HEK293 (cell line): ENCODE measurements around the gene TESK1.

ENCODE experiments used
- ZNF670 ChIP-seq: fragments of 450-650 bp; formaldehyde crosslinking; IDR thresholded peaks from 2 replicates; pipeline ENCODE4 v1.5.1; 2016; ENCODE audit warnings: missing biosample characterization, missing genetic modification characterization, low read depth
- TF ChIP-seq, protein P1 (sequence below): fragments of 450-650 bp; formaldehyde crosslinking; IDR thresholded peaks from 2 replicates; pipeline ENCODE4 v1.5.1; 2016; ENCODE audit warnings: missing biosample characterization, missing genetic modification characterization

DNA sequence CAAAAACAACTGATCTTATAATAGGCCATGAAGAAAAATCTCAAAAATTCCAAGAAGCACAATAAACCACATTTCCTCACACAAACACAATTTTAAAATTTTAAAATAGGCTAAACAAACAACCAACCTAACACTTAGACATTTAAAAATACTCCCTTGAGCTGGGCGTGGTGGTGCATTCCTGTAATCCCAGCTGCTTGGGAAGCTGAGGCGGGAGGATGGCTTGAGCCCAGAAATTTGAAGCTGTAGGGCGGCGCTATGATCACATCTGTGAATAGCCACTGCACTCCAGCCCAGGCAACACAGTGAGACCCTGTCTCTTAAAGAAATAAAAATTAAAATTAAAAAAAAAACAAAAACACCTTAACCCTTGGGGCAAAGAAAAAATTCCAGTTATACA is 36.9 kb upstream of the TESK1 start:
- TF ChIP-seq ZNF670 (tag by site-specific recombination) = no peak
- TF ChIP-seq, protein P1, sequence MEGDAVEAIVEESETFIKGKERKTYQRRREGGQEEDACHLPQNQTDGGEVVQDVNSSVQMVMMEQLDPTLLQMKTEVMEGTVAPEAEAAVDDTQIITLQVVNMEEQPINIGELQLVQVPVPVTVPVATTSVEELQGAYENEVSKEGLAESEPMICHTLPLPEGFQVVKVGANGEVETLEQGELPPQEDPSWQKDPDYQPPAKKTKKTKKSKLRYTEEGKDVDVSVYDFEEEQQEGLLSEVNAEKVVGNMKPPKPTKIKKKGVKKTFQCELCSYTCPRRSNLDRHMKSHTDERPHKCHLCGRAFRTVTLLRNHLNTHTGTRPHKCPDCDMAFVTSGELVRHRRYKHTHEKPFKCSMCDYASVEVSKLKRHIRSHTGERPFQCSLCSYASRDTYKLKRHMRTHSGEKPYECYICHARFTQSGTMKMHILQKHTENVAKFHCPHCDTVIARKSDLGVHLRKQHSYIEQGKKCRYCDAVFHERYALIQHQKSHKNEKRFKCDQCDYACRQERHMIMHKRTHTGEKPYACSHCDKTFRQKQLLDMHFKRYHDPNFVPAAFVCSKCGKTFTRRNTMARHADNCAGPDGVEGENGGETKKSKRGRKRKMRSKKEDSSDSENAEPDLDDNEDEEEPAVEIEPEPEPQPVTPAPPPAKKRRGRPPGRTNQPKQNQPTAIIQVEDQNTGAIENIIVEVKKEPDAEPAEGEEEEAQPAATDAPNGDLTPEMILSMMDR (tag by site-specific recombination) = no peak
